Neural cell (in vitro differentiated cells): ENCODE data around the gene MARVELD3. TPM values are rescaled to one million over a fixed set of nuclear protein-coding genes. Genes with fewer than 3 reads are reported as not detected.
"Not testable (repeated sequence)": the region's sequence is repeated elsewhere in the genome, so short reads cannot be mapped to it uniquely, and the experiment has no call there.

Source experiments
- H2AFZ ChIP-seq: fragments of 200-600, 300-800 bp; sonication (generic), shearing (Covaris generic); 2 replicates; pipeline ENCODE4 v1.6.0; 2014; ENCODE audit warnings: low read depth, mild to moderate bottlenecking, antibody characterized with exemption, low read length, moderate library complexity
- H3F3A ChIP-seq: fragments of 200-600 bp; shearing (Covaris generic); 2 replicates; pipeline ENCODE4 v1.6.1; 2016; ENCODE audit warnings: mild to moderate bottlenecking, moderate library complexity, mixed read lengths, antibody characterized with exemption, low read length; ENCODE audit not compliant: insufficient read depth, poor library complexity, severe bottlenecking
- H3K27ac ChIP-seq: fragments of 200-600, 300-800 bp; sonication (generic), shearing (Covaris generic); 2 replicates; pipeline ENCODE4 v1.5.1; 2014; ENCODE audit warnings: mild to moderate bottlenecking, low read length, moderate library complexity
- H3K27me3 ChIP-seq: fragments of 300-800, 200-600 bp; sonication (generic), shearing (Covaris generic); 2 replicates; pipeline ENCODE4 v1.6.0; 2014; ENCODE audit warnings: mild to moderate bottlenecking, low read depth, low read length, moderate library complexity; ENCODE audit not compliant: insufficient read depth
- H3K36me3 ChIP-seq: fragments of 300-800, 200-600 bp; sonication (generic), shearing (Covaris generic); 2 replicates; pipeline ENCODE4 v1.5.1; 2014; ENCODE audit warnings: mild to moderate bottlenecking, antibody characterized with exemption, low read length, moderate library complexity; ENCODE audit not compliant: insufficient read depth
- H3K4me2 ChIP-seq: fragments of 300-800, 200-600 bp; sonication (generic), shearing (Covaris generic); 2 replicates; pipeline ENCODE4 v1.6.0; 2014; ENCODE audit warnings: mild to moderate bottlenecking, low read length
- H3K4me3 ChIP-seq: fragments of 300-800, 200-600 bp; sonication (generic), shearing (Covaris generic); 2 replicates; pipeline ENCODE4 v1.5.1; 2014; ENCODE audit warnings: mild to moderate bottlenecking, low read length, moderate library complexity
- H3K79me2 ChIP-seq: fragments of 200-600 bp; shearing (Covaris generic); replicated peaks from 2 replicates; pipeline ENCODE4 v1.6.0; 2014; ENCODE audit warnings: mild to moderate bottlenecking, low read length, moderate library complexity; ENCODE audit not compliant: insufficient read depth
- H3K9ac ChIP-seq: fragments of 300-800, 200-600 bp; sonication (generic), shearing (Covaris generic); 2 replicates; pipeline ENCODE4 v1.6.1; 2016; ENCODE audit warnings: mild to moderate bottlenecking, low read length, mixed read lengths
- H3K9me2 ChIP-seq: fragments of 200-600 bp; shearing (Covaris generic); 2 replicates; pipeline ENCODE4 v1.6.1; 2016; ENCODE audit warnings: mild to moderate bottlenecking, low read length, mixed read lengths; ENCODE audit not compliant: insufficient read depth
- H3K9me3 ChIP-seq: fragments of 200-600, 300-800 bp; sonication (generic), shearing (Covaris generic); 2 replicates; pipeline ENCODE4 v1.6.1; 2016; ENCODE audit warnings: mild to moderate bottlenecking, mixed run types, low read length, moderate library complexity, mixed read lengths
- H4K20me1 ChIP-seq: fragments of 200-600 bp; shearing (Covaris generic); 2 replicates; pipeline ENCODE4 v1.6.1; 2016; ENCODE audit warnings: mild to moderate bottlenecking, mixed run types; ENCODE audit not compliant: insufficient read depth
- CTCF ChIP-seq: fragments of 450-650 bp; IDR thresholded peaks from 2 replicates; pipeline ENCODE4 v1.5.1; 2014; ENCODE audit warnings: antibody characterized with exemption, mild to moderate bottlenecking, moderate library complexity; ENCODE audit not compliant: poor library complexity, severe bottlenecking
- EP300 ChIP-seq: fragments of 450-650 bp; conservative IDR thresholded peaks from 2 replicates; pipeline ENCODE4 v1.6.1; 2014; ENCODE audit warnings: antibody characterized with exemption, mild to moderate bottlenecking, moderate library complexity; ENCODE audit not compliant: poor library complexity, severe bottlenecking
- EZH2 ChIP-seq: fragments of 200-600, 300-800 bp; shearing (Covaris generic), sonication (generic); IDR thresholded peaks from 2 replicates; pipeline ENCODE4 v1.6.1; 2014; ENCODE audit warnings: antibody characterized with exemption, low read length, borderline replicate concordance, mild to moderate bottlenecking; ENCODE audit not compliant: insufficient read depth, poor library complexity, severe bottlenecking
- MXI1 ChIP-seq: fragments of 450-650 bp; conservative IDR thresholded peaks from 2 replicates; pipeline ENCODE4 v1.6.1; 2014; ENCODE audit warnings: antibody characterized with exemption, mild to moderate bottlenecking; ENCODE audit not compliant: poor library complexity, severe bottlenecking
- POLR2AphosphoS5 ChIP-seq: IDR thresholded peaks from 2 replicates; pipeline ENCODE4 v1.6.1; 2012
- RAD21 ChIP-seq: fragments of 450-650 bp; conservative IDR thresholded peaks from 2 replicates; pipeline ENCODE4 v1.6.1; 2014; ENCODE audit warnings: antibody characterized with exemption, mild to moderate bottlenecking, moderate library complexity
- REST ChIP-seq: IDR thresholded peaks from 2 replicates; pipeline ENCODE4 v1.6.1; 2012; ENCODE audit warnings: borderline replicate concordance
- SMC3 ChIP-seq: fragments of 450-650 bp; conservative IDR thresholded peaks from 2 replicates; pipeline ENCODE4 v1.6.1; 2014; ENCODE audit warnings: antibody characterized with exemption, mild to moderate bottlenecking, moderate library complexity; ENCODE audit not compliant: poor library complexity
- TAF1 ChIP-seq: IDR thresholded peaks from 2 replicates; pipeline ENCODE4 v1.6.1; 2012; ENCODE audit warnings: low read depth
- polyA plus RNA-seq: library from polyadenylated mRNA; depleted of rRNA; stranded (reverse); fragments of >200 nt; gene quantifications from 2 replicates; pipeline ENCODE4 v1.2.3, GENCODE V29; 2014

MARVELD3 gene
- polyA plus RNA-seq, 1 donor from 2014 or later = not detected

- no peak overlapping the region for H3K4me2 ChIP-seq
- no peak overlapping the region for H3K4me3 ChIP-seq
- no peaks in the 10 kb centered on the region for H3F3A ChIP-seq
- peaks cover 17% of the 10 kb centered on the region for H3K36me3 ChIP-seq
- H3K27me3 ChIP-seq = no peaks in the 10 kb centered on the region
- H3K9me3 ChIP-seq = no peaks in the 10 kb centered on the region
- H3K9me2 ChIP-seq = no peaks in the 10 kb centered on the region
- no peak overlapping the region for H3K27ac ChIP-seq
- H3K79me2 ChIP-seq = no peaks in the 10 kb centered on the region
- H3K9ac ChIP-seq = no peak overlapping the region
- H2AFZ ChIP-seq = no peak overlapping the region
- H4K20me1 ChIP-seq = no peaks in the 10 kb centered on the region
- TF ChIP-seq RAD21 = no peak
- no peak for TF ChIP-seq EZH2
- TF ChIP-seq REST = no peak
- TF ChIP-seq CTCF = no peak
- no peak for TF ChIP-seq EP300
- TF ChIP-seq MXI1 = no peak
- no peak for TF ChIP-seq SMC3
- TF ChIP-seq POLR2AphosphoS5 = no peak
- no peak for TF ChIP-seq TAF1
These were observed 50.3 kb downstream of the MARVELD3 start for GRCh38 chr16:71676236-71676635.

- Histone ChIP-seq H4K20me1 (no peaks in the 10 kb centered on the region), H3K4me3 (no peak overlapping the region), H3K27ac (no peak overlapping the region), H3K9me2 (no peaks in the 10 kb centered on the region), H3K9me3 (no peaks in the 10 kb centered on the region), H3K36me3 (peaks cover 10% of the 10 kb centered on the region), H3F3A (no peaks in the 10 kb centered on the region), H3K9ac (no peak overlapping the region), H3K79me2 (no peaks in the 10 kb centered on the region), H2AFZ (no peak overlapping the region), H3K27me3 (no peaks in the 10 kb centered on the region), H3K4me2 (no peak overlapping the region)
- TF ChIP-seq SMC3 = no peak
- no peak for TF ChIP-seq TAF1
- no peak for TF ChIP-seq EP300
- TF ChIP-seq CTCF = no peak
These were observed 55.4 kb downstream of the MARVELD3 start for GRCh38 chr16:71681360-71681759.

GRCh38 chr16:71684280-71684679, 58.3 kb downstream of the MARVELD3 start:
- not testable (repeated sequence) for H3K9ac ChIP-seq, H3K9me3 ChIP-seq

More at GRCh38 chr16:71684280-71684679, 58.3 kb downstream of the MARVELD3 start:
- not testable (repeated sequence) for H3F3A ChIP-seq, H3K27ac ChIP-seq, H3K9me2 ChIP-seq, H4K20me1 ChIP-seq, H3K27me3 ChIP-seq, H3K36me3 ChIP-seq, H3K79me2 ChIP-seq, H2AFZ ChIP-seq, H3K4me3 ChIP-seq, H3K4me2 ChIP-seq
